CD14-positive monocyte (primary cell): ENCODE data around the gene NUP93. TPM values are rescaled to one million over a fixed set of nuclear protein-coding genes. Genes with fewer than 3 reads are reported as not detected.

Experiments
- DNase-seq, 3 donors: peaks; one replicate each; pipeline ENCODE4 v3.0.0-alpha.2; 2011 to 2022
- H2AFZ ChIP-seq: 2 replicates; pipeline ENCODE4 v1.6.0; 2012; ENCODE audit warnings: mild to moderate bottlenecking, low read depth, low read length, inconsistent platforms; ENCODE audit not compliant: insufficient read depth, poor library complexity, severe bottlenecking
- H3K27ac ChIP-seq, 2 donors: 1 replicate in 1 of 2; 2 replicates in 1 of 2; pipeline ENCODE4 v1.5.1; 2012 to 2013; ENCODE audit warnings: low read length in 2 of 2, control low read depth in 1 of 2, inconsistent platforms in 1 of 2, low read depth in 1 of 2, mild to moderate bottlenecking in 1 of 2
- H3K27me3 ChIP-seq, 2 donors: one replicate each; pipeline versions ENCODE4 v1.6.0 to v1.6.1; 2011 to 2013; ENCODE audit warnings: low read length in 2 of 2; ENCODE audit not compliant: control insufficient read depth in 2 of 2, insufficient read depth in 2 of 2
- H3K36me3 ChIP-seq, 2 donors: replicated peaks in 1 of 2; 1 replicate in 1 of 2; 2 replicates in 1 of 2; pipeline versions ENCODE4 v1.5.1 to v1.6.1; 2012 to 2013; ENCODE audit warnings: low read length in 2 of 2, control low read depth in 1 of 2, inconsistent platforms in 1 of 2, mild to moderate bottlenecking in 1 of 2; ENCODE audit not compliant: insufficient read depth in 2 of 2, control insufficient read depth in 1 of 2
- H3K4me1 ChIP-seq, 2 donors: 1 replicate in 1 of 2; 2 replicates in 1 of 2; pipeline versions ENCODE4 v1.5.1 to v1.6.1; 2012 to 2013; ENCODE audit warnings: low read length in 2 of 2, control low read depth in 1 of 2, inconsistent platforms in 1 of 2, mild to moderate bottlenecking in 1 of 2, moderate library complexity in 1 of 2; ENCODE audit not compliant: insufficient read depth in 2 of 2, control insufficient read depth in 1 of 2
- H3K4me2 ChIP-seq: replicated peaks from 2 replicates; pipeline ENCODE3; 2012; ENCODE audit warnings: low read length, moderate library complexity, mild to moderate bottlenecking; ENCODE audit not compliant: poor library complexity, severe bottlenecking; ENCODE audit errors: extremely low read depth
- H3K4me3 ChIP-seq, 3 experiments: fragments of 200-600 bp in 1 of 3; sonication (generic) in 1 of 3; replicated peaks in 1 of 3; 1 replicate in 2 of 3; 2 replicates in 1 of 3; pipeline ENCODE4 v1.5.1; 2011 to 2013; ENCODE audit warnings: low read length in 3 of 3, mild to moderate bottlenecking in 3 of 3, control low read depth in 2 of 3, low read depth in 2 of 3, inconsistent platforms in 1 of 3, moderate library complexity in 1 of 3
- H3K79me2 ChIP-seq: 2 replicates; pipeline ENCODE4 v1.6.0; 2012; ENCODE audit warnings: mild to moderate bottlenecking, control low read depth, inconsistent platforms, low read length, moderate library complexity; ENCODE audit not compliant: insufficient read depth
- H3K9ac ChIP-seq: 2 replicates; pipeline ENCODE4 v1.6.0; 2017; ENCODE audit warnings: low read length, mild to moderate bottlenecking; ENCODE audit not compliant: insufficient read depth, poor library complexity, severe bottlenecking
- H3K9me3 ChIP-seq, 2 donors: replicated peaks in 1 of 2; 1 replicate in 1 of 2; 2 replicates in 1 of 2; pipeline versions ENCODE4 v1.5.1 to v1.6.1; 2012 to 2013; ENCODE audit warnings: low read length in 2 of 2, control low read depth in 1 of 2; ENCODE audit not compliant: control insufficient read depth in 1 of 2, insufficient read depth in 1 of 2
- H4K20me1 ChIP-seq: 2 replicates; pipeline ENCODE4 v1.6.0; 2012; ENCODE audit warnings: mild to moderate bottlenecking, low read length, control low read depth, moderate library complexity; ENCODE audit not compliant: insufficient read depth
- H3K27ac Mint-ChIP-seq, 7 donors: one replicate each; pipeline ENCODE4 v1.8.0; 2020; ENCODE audit warnings: mild to moderate bottlenecking in 7 of 7, mixed read lengths in 7 of 7, moderate library complexity in 6 of 7, inconsistent platforms in 2 of 7
- H3K27me3 Mint-ChIP-seq, 3 donors: one replicate each; pipeline ENCODE4 v1.8.0; 2021 to 2022; ENCODE audit warnings: low read depth in 3 of 3, mild to moderate bottlenecking in 3 of 3, mixed read lengths in 3 of 3, moderate library complexity in 3 of 3, inconsistent platforms in 1 of 3
- H3K36me3 Mint-ChIP-seq, 2 donors: one replicate each; pipeline ENCODE4 v1.8.0; 2020; ENCODE audit warnings: mixed read lengths in 2 of 2, inconsistent platforms in 1 of 2, mild to moderate bottlenecking in 1 of 2
- H3K4me1 Mint-ChIP-seq: one replicate; pipeline ENCODE4 v1.8.0; 2020; ENCODE audit warnings: mild to moderate bottlenecking, mixed read lengths
- H3K4me3 Mint-ChIP-seq, 2 donors: one replicate each; pipeline ENCODE4 v1.8.0; 2020; ENCODE audit warnings: mild to moderate bottlenecking in 2 of 2, mixed read lengths in 2 of 2, moderate library complexity in 1 of 2
- H3K9me3 Mint-ChIP-seq, 7 donors: one replicate each; pipeline ENCODE4 v1.8.0; 2020 to 2022; ENCODE audit warnings: mixed read lengths in 7 of 7, mild to moderate bottlenecking in 6 of 7, moderate library complexity in 6 of 7, inconsistent platforms in 2 of 7
- CTCF ChIP-seq: fragments of 200-600 bp; IDR thresholded peaks from one replicate; pipeline ENCODE4 v1.8.0; 2022; ENCODE audit warnings: antibody characterized with exemption, mild to moderate bottlenecking
- WGBS: methylation state at CpG from one replicate; pipeline ENCODE4 v1.1.5; 2013; ENCODE audit warnings: missing lambda C conversion rate; ENCODE audit not compliant: insufficient coverage; 5-methylcytosine and 5-hydroxymethylcytosine counted together
- intact Hi-C, 2 donors: fragments of 100-400 bp; cut with micrococcal nuclease; formaldehyde crosslinking; loops; one replicate each; pipeline versions ENCODE4 v1.15.0 to v1.15.1; 2023
- polyA plus RNA-seq, 3 donors: library from polyadenylated mRNA; depleted of rRNA in 1 of 3; unstranded in 2 of 3; stranded (reverse) in 1 of 3; fragments of 300-500 nt in 2 of 3; fragments of >200 nt in 1 of 3; fragmentation: Illumina TruSeq in 2 of 3; gene quantifications; 1 replicate in 2 of 3; 2 replicates in 1 of 3; pipeline ENCODE4 v1.2.3, GENCODE V29; 2012 to 2021

The NUP93 gene
- polyA plus RNA-seq, 3 donors, result 46.6 to 77.7 (median 59.4) TPM

DNA sequence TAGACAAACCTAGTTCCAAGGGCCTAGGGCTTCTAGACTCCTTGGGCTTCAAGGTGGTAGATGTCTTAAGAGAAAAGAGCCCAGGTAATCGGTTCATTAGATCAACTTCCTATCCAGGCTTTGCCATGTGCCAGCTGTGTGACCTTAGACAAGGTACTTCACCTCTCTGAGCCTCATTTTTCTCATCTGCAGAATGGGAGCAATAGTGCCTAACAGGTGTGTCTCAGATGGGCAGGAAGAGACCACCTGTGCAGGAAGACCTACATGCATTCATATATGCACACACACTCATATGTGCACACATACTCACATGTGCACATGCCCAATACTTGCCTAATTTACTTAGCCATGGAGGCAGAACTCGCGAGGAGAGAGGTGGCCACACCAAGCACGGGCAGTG lies 150.8 kb downstream of the NUP93 start:
- Histone ChIP-seq H3K9ac (no peak overlapping the region), H3K9me3 (no peaks in the 10 kb centered on the region), H4K20me1 (no peaks in the 10 kb centered on the region), H2AFZ (no peak overlapping the region), H3K27me3 (no peaks in the 10 kb centered on the region), H3K36me3 (no peaks in the 10 kb centered on the region), H3K79me2 (no peaks in the 10 kb centered on the region), H3K27ac (no peak overlapping the region), H3K4me2 (no peak overlapping the region), H3K4me1 (no peaks in the 10 kb centered on the region), H3K4me3 (no peak overlapping the region)
- H3K4me1 Mint-ChIP-seq, result no peaks in the 10 kb centered on the region
- no peak for TF ChIP-seq CTCF
- H3K4me3 Mint-ChIP-seq, result no peak overlapping the region
- no peaks in the 10 kb centered on the region for H3K36me3 Mint-ChIP-seq
- 100% methylated on average over 1 of the region's 4 CpGs for WGBS
- H3K27me3 Mint-ChIP-seq, result peaks cover 4 to 7% (median 5%) of the 10 kb centered on the region in 3 donors
- DNase-seq, result no peak
- intact Hi-C loops, result no loop called here
- H3K27ac Mint-ChIP-seq, result no peak overlapping the region
- no peaks in the 10 kb centered on the region for H3K9me3 Mint-ChIP-seq

DNA sequence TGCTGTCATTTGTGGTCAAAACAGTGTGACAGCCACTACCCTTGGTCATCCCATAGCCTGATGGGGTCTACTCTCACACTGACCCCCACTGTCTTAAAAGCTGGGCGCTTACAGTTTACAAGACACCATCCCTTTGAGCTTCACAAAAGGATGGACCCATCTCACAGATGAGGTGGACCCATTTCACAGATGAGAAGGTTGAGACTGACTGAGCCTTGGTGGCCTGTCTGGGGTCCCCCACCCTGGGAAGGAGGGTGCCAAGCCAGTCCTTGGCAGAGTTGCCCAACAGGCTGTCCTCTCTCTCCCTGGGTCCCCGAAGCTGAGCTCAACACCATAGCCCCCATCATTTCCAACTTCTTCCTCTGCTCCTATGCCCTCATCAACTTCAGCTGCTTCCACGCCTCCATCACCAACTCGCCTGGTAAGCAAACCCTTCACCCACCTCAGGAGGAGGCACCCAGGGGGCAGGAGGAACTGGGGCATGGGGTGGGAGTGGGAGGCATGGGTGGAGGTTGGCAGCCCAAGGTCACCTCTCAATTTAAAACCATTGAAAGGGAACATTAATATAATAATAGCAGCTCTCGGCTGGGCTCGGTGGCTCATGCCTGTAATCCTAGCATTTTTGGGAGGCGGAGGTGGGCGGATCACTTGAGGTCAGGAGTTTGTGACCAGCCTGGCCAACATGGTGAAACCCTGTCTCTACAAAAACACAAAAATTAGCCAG lies 152.3 kb downstream of the NUP93 start:
- WGBS, result 100% methylated on average over 3 of the region's 8 CpGs
- no peak overlapping the region for H3K4me3 Mint-ChIP-seq
- H3K27ac Mint-ChIP-seq, result no peak overlapping the region

More for the DNA sequence above, 152.3 kb downstream of the NUP93 start:
- Histone ChIP-seq H3K27me3 (no peaks in the 10 kb centered on the region), H3K27ac (no peak overlapping the region), H2AFZ (no peak overlapping the region), H3K4me3 (no peak overlapping the region), H3K4me1 (no peaks in the 10 kb centered on the region), H3K79me2 (no peaks in the 10 kb centered on the region), H3K4me2 (no peak overlapping the region), H4K20me1 (no peaks in the 10 kb centered on the region), H3K36me3 (no peaks in the 10 kb centered on the region), H3K9ac (no peak overlapping the region), H3K9me3 (no peaks in the 10 kb centered on the region)
- Mint-ChIP-seq H3K9me3 (no peaks in the 10 kb centered on the region), H3K36me3 (no peaks in the 10 kb centered on the region), H3K27me3 (peaks cover 4 to 9% (median 7%) of the 10 kb centered on the region in 3 donors), H3K4me1 (no peaks in the 10 kb centered on the region)
- intact Hi-C loops, result no loop called here
- TF ChIP-seq CTCF, result no peak
- DNase-seq, result no peak
